Kidney tubule cell (primary cell): ENCODE measurements around the gene RANBP10.
"Not testable (repeated sequence)": the region's sequence is repeated elsewhere in the genome, so short reads cannot be mapped to it uniquely, and the experiment has no call there.

Experiments used
- DNase-seq: peaks from one replicate; pipeline ENCODE4 v3.0.0-alpha.2; 2018; ENCODE audit warnings: low spot score

The RANBP10 gene

GRCh38 chr16:67806428-67807147 lies at the start of gene RANBP10, which contains the start of gene TSNAXIP1:
TSS of gene RANBP10 (minus strand) at chr16:67806560. CDS start at chr16:67806536, 24 bp downstream.
TSS of gene TSNAXIP1 (plus strand) at chr16:67806889. CDS start at chr16:67807150, 261 bp downstream.
- DNase-seq = peak; percentile 100

- no peak for DNase-seq
Measured at GRCh38 chr16:67855789-67856188, 49.4 kb upstream of the RANBP10 start.

DNA sequence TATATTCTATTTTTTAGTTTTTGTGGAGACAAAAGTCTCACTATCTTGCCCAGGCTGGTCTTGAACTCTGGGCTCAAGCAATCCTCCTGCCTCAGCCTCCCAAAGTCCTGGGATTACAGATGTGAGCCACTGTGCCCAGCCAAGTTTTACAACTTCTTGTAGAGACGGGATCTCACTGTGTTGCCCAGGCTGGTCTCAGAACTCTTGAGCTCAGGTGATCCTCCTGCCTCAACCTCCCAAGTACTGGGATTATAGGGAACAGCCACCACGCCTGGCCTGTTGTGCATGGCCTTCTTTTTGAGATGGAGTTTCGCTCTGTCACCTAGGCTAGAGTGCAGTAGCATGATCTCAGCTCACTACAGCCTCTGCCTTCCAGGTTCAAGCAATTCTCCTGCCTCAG lies 47.3 kb upstream of the RANBP10 start:
- no peak for DNase-seq

GRCh38 chr16:67848118-67848517 lies 41.8 kb upstream of the RANBP10 start:
- no peak for DNase-seq

- DNase-seq = peak; percentile 90
Measured at GRCh38 chr16:67847064-67847861, 40.9 kb upstream of the RANBP10 start, which contains the start of gene CENPT. TSS of gene CENPT (minus strand) at chr16:67847693. CDS start at chr16:67833859, 13,834 bp downstream.

DNA sequence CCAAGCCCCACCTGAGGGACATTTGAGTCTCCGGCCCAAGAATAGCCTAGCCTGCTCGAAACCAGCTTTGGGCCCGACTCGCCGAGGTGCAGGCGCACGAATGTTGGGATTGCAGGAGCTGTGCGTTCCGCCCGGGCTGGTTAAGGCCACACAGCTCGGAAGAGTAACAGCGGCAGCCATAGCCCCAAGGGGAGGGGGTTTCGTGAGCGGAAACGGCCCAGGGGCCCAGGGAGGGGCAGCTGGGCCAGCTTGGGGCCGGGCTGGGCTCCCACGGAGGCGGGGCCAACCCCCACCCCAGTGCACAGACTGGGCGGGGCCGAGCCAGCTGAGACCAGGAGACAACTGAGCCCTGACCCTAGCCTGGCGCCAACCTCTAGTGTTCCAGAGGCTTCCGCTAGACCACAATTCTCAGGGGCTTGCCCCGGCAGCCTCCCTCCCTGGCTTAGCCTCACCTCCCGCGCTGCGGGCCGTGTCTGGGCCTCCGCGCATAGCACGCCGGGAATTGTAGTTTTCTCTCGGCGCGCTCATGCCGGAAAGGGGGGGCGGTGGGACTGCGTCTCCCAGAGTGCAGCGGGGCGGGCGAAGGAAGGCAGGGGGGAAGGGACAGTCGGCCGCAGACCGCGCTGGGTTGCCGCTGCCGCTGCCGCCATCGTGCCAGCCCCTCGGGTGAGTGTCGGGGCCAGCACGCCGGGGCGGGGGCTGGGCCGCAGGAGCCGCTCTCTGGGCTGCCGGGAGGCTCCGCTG lies 40.1 kb upstream of the RANBP10 start, which contains the start of gene NUTF2:
TSS of gene NUTF2 (plus strand) at position 614 of the 744 bp plus-strand sequence. CDS start 18,198 bp downstream, outside the sequence.
- peak; percentile 96 for DNase-seq

DNA sequence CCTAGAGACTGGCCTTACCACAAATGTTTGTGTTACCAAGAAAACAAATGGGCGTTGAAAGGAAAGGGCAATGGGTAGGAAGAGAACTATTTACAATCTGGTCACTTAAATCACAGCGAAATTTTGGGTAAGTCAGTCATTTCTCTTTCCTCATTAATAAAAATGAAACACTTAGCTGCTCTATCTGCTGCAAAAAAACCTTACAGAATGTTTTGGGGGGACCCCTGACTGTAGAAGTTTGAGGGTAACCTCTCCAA lies 39.6 kb upstream of the RANBP10 start:
- DNase-seq = no peak

- no peak for DNase-seq
Measured at GRCh38 chr16:67845291-67846062, 39.1 kb upstream of the RANBP10 start.

- DNase-seq = peak; percentile 78
Measured at GRCh38 chr16:67844497-67844896, 38.1 kb upstream of the RANBP10 start.

- DNase-seq = no peak
Measured at GRCh38 chr16:67843343-67843765, 37.0 kb upstream of the RANBP10 start.

DNA sequence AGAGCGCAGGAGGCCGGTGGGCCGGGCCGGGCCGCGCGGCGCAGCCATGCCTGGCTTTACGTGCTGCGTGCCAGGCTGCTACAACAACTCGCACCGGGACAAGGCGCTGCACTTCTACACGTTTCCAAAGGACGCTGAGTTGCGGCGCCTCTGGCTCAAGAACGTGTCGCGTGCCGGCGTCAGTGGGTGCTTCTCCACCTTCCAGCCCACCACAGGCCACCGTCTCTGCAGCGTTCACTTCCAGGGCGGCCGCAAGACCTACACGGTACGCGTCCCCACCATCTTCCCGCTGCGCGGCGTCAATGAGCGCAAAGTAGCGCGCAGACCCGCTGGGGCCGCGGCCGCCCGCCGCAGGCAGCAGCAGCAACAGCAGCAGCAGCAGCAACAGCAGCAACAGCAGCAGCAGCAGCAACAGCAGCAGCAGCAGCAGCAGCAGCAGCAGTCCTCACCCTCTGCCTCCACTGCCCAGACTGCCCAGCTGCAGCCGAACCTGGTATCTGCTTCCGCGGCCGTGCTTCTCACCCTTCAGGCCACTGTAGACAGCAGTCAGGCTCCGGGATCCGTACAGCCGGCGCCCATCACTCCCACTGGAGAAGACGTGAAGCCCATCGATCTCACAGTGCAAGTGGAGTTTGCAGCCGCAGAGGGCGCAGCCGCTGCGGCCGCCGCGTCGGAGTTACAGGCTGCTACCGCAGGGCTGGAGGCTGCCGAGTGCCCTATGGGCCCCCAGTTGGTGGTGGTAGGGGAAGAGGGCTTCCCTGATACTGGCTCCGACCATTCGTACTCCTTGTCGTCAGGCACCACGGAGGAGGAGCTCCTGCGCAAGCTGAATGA lies 36.4 kb upstream of the RANBP10 start:
- DNase-seq = peak; percentile 52

DNA sequence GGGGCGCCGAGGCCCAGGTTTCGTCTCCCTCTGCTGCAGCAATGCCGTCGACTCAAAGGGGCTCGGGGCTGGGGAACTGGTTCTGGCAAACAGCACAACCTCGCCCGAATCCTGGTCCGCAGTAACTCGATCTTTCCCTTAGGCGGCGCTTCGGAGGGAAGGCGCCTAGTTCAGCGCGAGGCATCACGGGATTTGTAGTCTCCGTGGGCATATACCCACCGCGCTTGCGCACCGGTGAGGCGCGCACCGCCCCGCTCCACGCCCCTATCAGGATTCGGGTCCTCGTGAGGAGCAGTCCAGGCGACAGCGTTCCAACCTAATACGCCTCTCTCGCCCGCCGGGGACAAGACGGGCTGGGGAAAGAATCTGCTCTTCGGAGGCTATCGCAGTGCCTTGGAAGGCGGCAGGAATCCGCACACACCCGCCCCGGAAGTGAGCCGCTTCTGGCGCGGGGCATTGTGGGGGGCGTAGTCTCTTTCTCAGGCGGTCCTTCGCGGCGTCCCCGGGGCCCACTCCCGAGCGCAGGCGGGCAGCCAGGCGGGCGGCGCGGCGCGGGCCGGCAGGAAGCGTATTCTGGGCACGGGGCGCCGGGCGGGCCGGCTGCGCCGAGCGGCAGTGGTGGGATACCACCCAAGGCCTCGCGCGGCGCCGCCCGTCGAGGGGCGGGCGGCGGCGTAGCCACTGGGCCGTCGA lies 35.6 kb upstream of the RANBP10 start, which contains the start of gene THAP11:
TSS of gene THAP11 (plus strand) at position 505 of the 693 bp plus-strand sequence. CDS start 235 bp downstream, outside the sequence.
- peak; percentile 95 for DNase-seq

DNA sequence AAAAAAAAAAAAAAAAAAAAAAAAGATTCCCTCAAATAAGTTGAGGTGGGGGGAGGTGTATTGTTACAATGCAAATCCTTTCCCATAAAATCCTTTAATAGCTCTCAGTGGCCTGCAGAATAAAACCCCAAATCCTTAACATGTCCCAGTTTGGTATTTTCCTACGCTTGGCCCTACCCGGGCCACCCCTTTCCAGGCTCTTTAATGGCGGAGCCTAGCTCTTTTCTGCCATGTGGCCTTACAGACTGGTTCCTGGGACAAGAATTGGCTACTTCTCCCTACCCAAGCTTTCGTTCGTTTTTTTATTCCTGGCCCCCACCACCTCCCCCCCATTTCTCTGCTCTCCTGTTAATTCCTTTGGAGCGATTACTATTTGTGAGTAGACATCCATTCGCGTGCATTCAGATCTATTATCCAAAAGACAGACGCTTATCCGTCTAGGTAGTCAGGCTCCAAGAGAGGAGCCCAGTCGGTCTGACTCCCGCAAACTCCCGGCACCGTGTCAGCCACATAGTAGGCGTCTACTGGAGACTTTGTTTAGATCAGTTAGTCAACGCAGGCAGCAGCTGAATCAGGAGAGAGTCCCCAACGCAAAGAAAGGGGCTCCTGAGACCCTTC lies 34.9 kb upstream of the RANBP10 start:
- no peak for DNase-seq

DNA sequence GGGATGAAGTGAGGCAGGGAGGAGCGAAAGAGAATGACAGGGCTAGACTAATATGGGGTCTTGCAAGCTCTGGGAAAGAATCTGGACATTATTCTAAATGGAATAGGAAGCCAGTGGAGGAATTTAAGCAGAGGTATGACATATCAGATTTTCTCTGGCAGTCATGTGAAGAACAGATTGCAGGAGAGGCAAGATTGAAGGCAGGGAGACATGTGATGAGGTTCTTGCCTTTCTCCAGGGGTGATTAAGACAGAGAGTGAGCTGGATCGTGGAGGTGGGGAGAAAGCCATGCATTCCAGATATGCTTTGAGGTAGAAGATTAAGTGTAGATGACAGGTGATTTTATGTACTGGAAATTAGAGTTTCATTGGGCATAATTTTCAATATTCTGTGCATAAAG lies 31.5 kb upstream of the RANBP10 start:
- peak; percentile 32 for DNase-seq

- DNase-seq = not testable (repeated sequence)
Measured at GRCh38 chr16:67837190-67837589, 30.8 kb upstream of the RANBP10 start.

DNA sequence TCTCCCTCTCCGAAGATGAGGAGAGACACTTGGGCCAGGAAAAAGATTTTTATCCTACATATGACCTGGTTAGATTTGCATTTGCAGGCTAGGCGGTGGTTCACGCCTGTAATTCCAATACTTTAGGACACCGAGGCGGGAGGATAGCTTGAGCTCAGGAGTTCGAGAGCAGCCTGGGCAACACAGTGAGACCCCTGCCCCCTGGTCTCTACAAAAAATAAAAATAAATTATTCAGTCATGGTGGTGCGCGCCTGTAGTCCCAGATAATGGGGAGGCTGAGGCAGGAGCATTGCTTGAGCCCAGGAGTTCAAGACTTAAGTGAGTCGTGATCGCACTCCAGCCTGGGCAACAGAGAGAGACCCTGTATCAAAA lies 27.9 kb upstream of the RANBP10 start:
- no peak for DNase-seq

GRCh38 chr16:67833415-67834241 lies 27.3 kb upstream of the RANBP10 start:
- peak; percentile 86 for DNase-seq

- DNase-seq = peak; percentile 70
Measured at GRCh38 chr16:67833030-67833414, 26.7 kb upstream of the RANBP10 start.

DNA sequence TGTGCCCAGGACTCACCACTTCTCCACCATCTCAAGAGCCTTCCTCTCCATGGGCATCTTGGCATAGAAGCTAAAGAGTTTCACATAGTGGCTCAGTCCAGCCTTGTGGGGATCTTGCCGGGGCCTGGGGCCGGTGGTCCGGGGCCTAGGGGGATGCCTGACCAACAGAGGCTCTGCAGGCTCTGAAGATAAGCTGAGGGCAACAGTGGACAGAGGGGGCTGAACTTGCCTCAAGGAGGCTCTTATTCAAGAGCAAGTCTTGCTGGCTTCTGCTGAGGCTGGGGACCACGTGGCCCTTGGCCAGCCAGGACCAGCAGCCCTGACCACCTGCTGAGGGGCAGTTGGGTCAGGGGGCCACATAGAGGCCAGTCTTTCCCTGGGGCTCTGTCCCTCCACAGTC lies 22.3 kb upstream of the RANBP10 start:
- no peak for DNase-seq
